HepG2 (cell line): ENCODE data around the gene PXT1. TPM values are rescaled to one million over a fixed set of nuclear protein-coding genes. Genes with fewer than 3 reads are reported as not detected.

ENCODE experiments used
- DMAP1 ChIP-seq: IDR thresholded peaks from 2 replicates; pipeline ENCODE4 v1.6.1; 2016
- EEA1 ChIP-seq: sonication (generic); formaldehyde crosslinking; IDR thresholded peaks from 2 replicates; pipeline ENCODE4 v1.5.1; 2020; ENCODE audit warnings: mild to moderate bottlenecking, missing genetic modification reagents, borderline replicate concordance
- ETV6 ChIP-seq: sonication (generic); formaldehyde crosslinking; conservative IDR thresholded peaks from 2 replicates; pipeline ENCODE4 v1.4.0; 2020; ENCODE audit warnings: missing genetic modification reagents
- GFI1 ChIP-seq: sonication (generic); formaldehyde crosslinking; IDR thresholded peaks from 2 replicates; pipeline ENCODE4 v1.5.0; 2020; ENCODE audit warnings: missing genetic modification reagents, mild to moderate bottlenecking, borderline replicate concordance
- HBP1 ChIP-seq: IDR thresholded peaks from 2 replicates; pipeline ENCODE4 v1.6.1; 2016; ENCODE audit warnings: low read depth, control low read depth
- HHEX ChIP-seq: IDR thresholded peaks from 2 replicates; pipeline ENCODE4 v1.6.1; 2016; ENCODE audit warnings: control low read depth
- HNRNPK ChIP-seq: fragments of 200-400 bp; formaldehyde crosslinking; IDR thresholded peaks from 2 replicates; pipeline ENCODE4 v1.6.1; 2018; ENCODE audit warnings: low read length, low read depth, moderate library complexity, mild to moderate bottlenecking; ENCODE audit not compliant: poor library complexity, severe bottlenecking
- JARID2 ChIP-seq: sonication (generic); formaldehyde crosslinking; IDR thresholded peaks from 2 replicates; pipeline ENCODE4 v1.8.1; 2023; ENCODE audit warnings: missing genetic modification reagents, inconsistent platforms; ENCODE audit not compliant: insufficient replicate concordance
- MTERF4 ChIP-seq: sonication (generic); formaldehyde crosslinking; IDR thresholded peaks from 2 replicates; pipeline ENCODE4 v1.8.0; 2023; ENCODE audit warnings: mild to moderate bottlenecking, missing genetic modification reagents
- RARG ChIP-seq: sonication (generic); formaldehyde crosslinking; IDR thresholded peaks from 2 replicates; pipeline ENCODE4 v1.4.0; 2020; ENCODE audit warnings: low read depth, mild to moderate bottlenecking, missing genetic modification reagents
- SOX6 ChIP-seq, 2 experiments: fragments of 450-650 bp in 1 of 2; sonication (generic) in 1 of 2; formaldehyde crosslinking in 1 of 2; IDR thresholded peaks; 2 replicates each; pipeline versions ENCODE4 v1.4.0 to v1.6.1; 2017 to 2020; ENCODE audit warnings: antibody characterized with exemption in 1 of 2, mild to moderate bottlenecking in 1 of 2, missing genetic modification reagents in 1 of 2
- TFE3 ChIP-seq: IDR thresholded peaks from 2 replicates; pipeline ENCODE4 v1.6.1; 2016
- ZBTB14 ChIP-seq: sonication (generic); formaldehyde crosslinking; IDR thresholded peaks from 2 replicates; pipeline ENCODE4 v1.4.0; 2020; ENCODE audit warnings: missing genetic modification reagents
- ZBTB38 ChIP-seq: sonication (generic); formaldehyde crosslinking; IDR thresholded peaks from 2 replicates; pipeline ENCODE4 v1.5.1; 2020; ENCODE audit warnings: mild to moderate bottlenecking, missing genetic modification reagents
- ZFAT ChIP-seq: sonication (generic); formaldehyde crosslinking; conservative IDR thresholded peaks from 2 replicates; pipeline ENCODE4 v1.8.1; 2023; ENCODE audit warnings: missing genetic modification reagents, inconsistent platforms
- ZHX2 ChIP-seq, 2 experiments: sonication (generic) in 1 of 2; formaldehyde crosslinking in 1 of 2; IDR thresholded peaks; 2 replicates each; pipeline versions ENCODE4 v1.6.1 to v1.9.0; 2014 to 2022; ENCODE audit warnings: antibody characterized with exemption in 1 of 2, borderline replicate concordance in 1 of 2, inconsistent platforms in 1 of 2, low read depth in 1 of 2, missing genetic modification reagents in 1 of 2
- ZNF674 ChIP-seq: sonication (generic); formaldehyde crosslinking; IDR thresholded peaks from 2 replicates; pipeline ENCODE4 v1.5.0; 2020; ENCODE audit warnings: low read depth, mild to moderate bottlenecking, missing genetic modification reagents
- polyA plus RNA-seq, 8 experiments: library from polyadenylated mRNA; depleted of rRNA in 3 of 8; stranded (reverse) in 7 of 8; unstranded in 1 of 8; fragments of >200 nt; fragmentation: Illumina TruSeq in 4 of 8; extraction: Trizol in 4 of 8; gene quantifications; 2 replicates each; pipeline versions ENCODE4 v1.2.1 to v1.2.3, GENCODE V29; 2011 to 2016; ENCODE audit warnings: low read depth in 4 of 8, missing spikeins in 1 of 8, mixed read lengths in 1 of 8; ENCODE audit not compliant: insufficient read depth in 1 of 8
- total RNA-seq, 5 experiments: library from RNA; depleted of rRNA; stranded (reverse); fragments of >200 nt; fragmentation: Illumina TruSeq; extraction: Trizol; gene quantifications; 2 replicates each; pipeline ENCODE4 v1.2.3, GENCODE V29; 2016; ENCODE audit warnings: low read depth in 1 of 5

PXT1 gene
- total and polyA plus RNA-seq, 2 of the 13 experiments (the other 11 are each of a cell fraction or from before 2014, with no cell fraction given): 0.04 TPM; not detected in 1

- TF ChIP-seq ZFAT (no peak), HNRNPK (no peak), HBP1 (CRISPR knock-in tag) (no peak), GFI1 (peak; percentile 99), EEA1 (CRISPR knock-in tag) (no peak), ETV6 (CRISPR knock-in tag) (no peak), SOX6 (IDR thresholded peaks at IDR 0.05) (no peak), SOX6 (CRISPR knock-in tag; IDR thresholded peaks at IDR 0.05) (no peak; the same call in 1 of the 2 replicates), ZNF674 (CRISPR knock-in tag) (no peak), DMAP1 (CRISPR knock-in tag) (no peak), HHEX (CRISPR knock-in tag) (peak; percentile 76), ZBTB38 (CRISPR knock-in tag) (no peak), ZBTB14 (CRISPR knock-in tag) (no peak), MTERF4 (no peak), TFE3 (no peak), ZHX2 (IDR thresholded peaks at IDR 0.05; ENCODE audit: low read depth) (no peak), ZHX2 (CRISPR knock-in tag; IDR thresholded peaks at IDR 0.05; ENCODE audit: borderline replicate concordance) (no peak), JARID2 (no peak), RARG (no peak)
Observed at GRCh38 chr6:36459501-36459900, 16.8 kb upstream of the PXT1 start (continued).
